ENCODE data around the gene NCOA7.
"Not testable (repeated sequence)": the region's sequence is repeated elsewhere in the genome, so short reads cannot be mapped to it uniquely, and the experiment has no call there.

Gene NCOA7

DNA sequence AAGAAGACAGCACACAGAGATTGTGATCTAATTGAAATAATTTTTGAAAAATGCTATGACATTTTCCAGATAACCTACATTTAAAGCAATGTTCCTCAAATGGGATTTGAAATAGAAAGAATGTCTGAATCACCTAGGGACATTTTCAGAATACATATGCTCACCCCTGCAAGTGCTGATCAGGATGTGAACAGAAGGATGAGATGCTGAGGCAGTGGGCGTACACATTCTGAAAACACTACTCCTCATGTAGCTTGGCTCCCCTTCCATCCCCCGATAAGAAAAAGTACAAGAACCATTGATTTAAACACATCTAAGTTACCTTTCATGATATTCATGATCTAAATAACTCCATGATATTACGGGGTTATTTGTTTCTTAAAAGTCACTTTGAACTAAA lies 136.0 kb downstream of the NCOA7 start:
- DNase-seq: no peak

DNA sequence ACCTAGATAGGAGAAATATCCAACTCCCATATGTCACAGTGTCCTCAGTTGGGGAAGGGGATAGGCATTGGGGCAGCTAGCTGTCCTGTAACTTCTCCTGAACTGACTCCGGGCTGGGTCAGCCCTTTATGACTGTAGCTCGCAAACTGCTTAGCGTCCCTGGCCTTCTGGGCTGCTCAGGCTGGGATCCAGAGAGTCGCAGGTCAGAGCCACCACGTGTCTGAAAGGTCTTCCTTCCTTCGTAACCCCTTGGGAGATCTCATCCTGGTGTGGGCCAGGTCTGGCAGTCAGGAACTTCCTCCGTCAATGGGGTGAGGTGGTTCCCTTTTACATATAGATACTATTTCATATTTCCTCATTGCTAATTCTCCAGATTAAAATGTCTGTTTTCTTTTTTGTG lies 137.0 kb downstream of the NCOA7 start:
- no peak for DNase-seq

DNA sequence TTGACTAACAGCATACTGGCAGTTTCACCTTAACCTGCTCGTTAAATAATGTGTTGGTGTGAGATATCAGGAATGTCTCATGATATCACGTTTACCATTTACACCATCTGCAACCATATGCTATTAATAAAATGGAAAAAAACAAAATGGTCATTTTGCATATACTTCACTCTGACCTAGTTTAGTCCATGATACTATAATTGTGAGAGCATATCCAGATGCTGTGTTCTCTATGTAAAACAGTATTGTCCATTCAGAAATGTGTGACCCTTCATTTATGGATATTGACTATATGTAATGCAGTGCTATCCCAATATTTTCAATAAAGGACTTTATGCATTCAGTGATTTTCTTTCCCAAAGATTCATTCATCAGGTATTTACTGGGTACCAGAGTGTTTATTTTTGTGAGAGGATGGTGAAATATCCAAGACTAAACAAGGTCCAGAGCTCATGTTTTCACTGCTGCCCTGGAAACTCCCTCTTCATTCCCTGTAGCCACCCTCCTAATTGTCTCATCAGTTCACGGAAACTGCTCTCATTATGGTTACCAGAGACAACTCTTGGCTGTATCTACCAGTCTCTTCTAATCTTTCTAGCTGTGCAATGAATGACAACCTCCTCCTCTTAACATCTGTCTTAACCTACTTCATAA lies 140.1 kb downstream of the NCOA7 start:
- no peak for DNase-seq

DNA sequence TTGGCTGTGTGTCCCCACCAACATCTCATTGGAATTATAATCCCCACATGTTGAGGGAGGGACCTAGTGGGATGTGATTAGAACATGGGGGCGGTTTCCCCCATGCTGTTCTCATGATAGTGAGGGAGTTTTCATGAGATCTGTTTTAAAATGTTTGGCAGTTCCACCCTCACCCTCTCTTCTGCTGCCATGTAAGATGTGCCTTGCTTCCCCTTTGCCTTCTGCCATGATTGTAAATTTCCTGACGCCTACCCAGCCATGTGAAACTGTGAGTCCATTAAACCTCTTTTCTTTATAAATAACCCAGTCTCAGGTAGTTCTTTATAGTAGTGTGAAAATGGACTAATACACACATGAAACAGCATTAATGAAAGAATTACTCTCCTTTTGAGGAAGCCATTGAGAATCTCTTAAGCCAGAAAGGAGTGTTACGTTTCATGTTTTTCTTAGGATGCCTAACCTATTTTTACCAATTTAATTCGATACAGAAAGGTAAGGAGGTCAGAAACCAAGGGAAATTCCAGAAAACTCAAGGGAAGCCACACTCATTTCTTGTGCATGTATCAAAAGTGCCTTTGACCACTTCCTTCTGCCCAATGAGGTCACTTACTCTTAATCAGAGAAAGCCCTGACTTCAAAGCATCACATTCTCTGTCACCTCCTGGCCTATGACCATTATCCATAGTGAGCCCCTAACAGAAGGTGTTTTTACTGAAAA lies 141.1 kb downstream of the NCOA7 start:
- peak; percentile 26 for DNase-seq

DNA sequence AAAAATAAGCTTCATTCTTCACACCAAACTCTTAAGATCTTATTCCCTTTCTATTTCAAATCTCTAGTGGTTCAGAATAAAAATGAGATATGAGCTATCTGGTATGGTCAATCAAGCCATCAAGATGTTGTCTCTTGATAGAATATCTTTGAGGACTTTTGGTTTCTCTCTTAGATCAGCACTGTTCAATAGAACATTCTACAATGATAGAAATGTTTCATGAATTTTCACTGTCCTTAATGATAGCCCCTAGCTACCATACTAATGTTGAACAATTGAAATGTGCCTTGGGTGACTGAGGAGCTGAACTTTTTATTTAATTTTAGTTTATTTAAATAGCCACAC lies 141.7 kb downstream of the NCOA7 start:
- no peak for DNase-seq

DNA sequence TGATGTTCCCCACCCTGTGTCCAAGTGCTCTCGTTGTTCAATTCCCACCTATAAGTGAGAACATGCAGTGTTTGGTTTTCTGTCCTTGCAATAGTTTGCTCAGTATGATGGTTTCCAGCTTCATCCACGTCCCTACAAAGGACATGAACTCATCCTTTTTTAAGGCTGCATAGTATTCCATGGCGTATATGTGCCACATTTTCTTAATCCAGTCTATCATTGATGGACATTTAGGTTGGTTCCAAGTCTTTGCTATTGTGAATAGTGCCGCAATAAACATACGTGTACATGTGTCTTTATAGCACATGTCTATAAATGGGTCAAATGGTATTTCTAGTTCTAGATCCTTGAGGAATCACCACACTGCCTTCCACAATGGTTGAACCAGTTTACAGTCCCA lies 144.8 kb downstream of the NCOA7 start:
- DNase-seq: not testable (repeated sequence)

DNA sequence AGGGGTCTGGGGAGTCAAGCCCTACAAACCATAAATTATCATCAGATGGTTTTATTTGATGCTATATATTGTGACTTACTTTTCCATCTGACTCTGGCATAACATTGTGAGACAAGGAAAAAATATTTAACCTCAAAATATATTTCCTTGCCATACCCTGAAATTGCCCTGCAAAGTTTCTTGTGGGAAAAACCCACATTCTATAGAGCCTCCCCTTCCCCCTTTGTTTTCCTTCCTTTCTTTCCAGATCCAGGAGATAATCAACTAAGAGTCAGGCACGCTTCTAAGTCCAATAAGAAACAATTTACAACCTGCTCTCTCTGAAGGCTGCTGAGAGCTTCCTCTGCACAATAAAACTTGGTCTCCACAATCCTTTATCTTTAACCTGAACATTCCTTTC lies 148.3 kb downstream of the NCOA7 start:
- DNase-seq: no peak

DNA sequence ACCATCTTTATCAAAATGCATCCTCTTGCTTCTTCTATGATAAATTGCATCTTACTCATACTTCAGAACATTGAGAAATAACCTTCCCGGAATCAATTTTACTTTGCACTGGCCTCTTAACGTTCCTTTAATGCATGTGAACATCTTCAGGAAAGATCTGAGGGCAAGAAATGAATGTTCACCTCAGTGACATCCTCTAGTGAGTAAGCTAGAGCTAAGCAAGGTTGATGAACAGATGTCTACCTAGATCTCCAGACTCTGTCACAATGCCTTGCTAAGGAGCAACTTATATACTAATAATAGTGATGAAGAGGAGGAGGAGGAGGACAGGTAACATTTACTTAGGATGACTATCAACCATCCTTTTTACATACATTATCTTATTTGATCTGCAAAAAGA lies 149.0 kb downstream of the NCOA7 start:
- DNase-seq: no peak

DNA sequence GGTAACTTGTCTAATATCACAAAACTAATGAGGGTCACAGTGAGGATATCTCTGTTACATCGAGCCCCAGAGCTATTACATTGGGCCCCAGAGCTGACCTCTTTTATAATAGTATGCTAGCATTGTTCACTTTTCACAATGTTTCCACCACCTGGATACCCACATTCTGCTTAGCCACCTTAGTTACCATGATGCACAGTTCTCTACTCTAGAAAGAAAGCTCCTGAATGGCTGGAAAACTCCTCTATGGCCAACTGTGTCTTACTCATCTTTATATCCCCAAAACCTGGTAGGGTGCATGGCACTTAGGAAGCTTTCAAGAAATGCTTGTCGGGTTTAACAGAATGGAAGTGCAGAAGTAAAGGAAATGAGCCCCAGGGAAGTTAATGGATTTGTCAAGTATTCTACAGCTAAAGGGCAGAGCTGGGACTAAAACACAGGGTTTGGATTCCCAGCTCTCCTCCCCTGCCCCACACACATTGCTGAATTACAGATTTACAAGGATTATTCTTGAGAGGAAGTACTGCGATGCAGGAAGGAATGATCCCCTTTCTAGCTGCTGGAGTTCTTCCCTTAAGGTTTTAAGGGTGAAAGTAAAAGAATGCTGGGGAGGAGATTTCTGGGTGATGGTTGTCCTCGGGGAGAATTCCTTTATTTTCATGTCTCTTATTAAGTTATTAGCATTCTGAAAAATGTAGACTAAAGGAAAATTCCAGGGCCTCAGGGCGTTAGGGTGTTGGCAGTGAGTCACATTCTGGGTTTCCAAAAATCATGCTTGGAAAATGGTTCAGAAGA lies 149.7 kb downstream of the NCOA7 start:
- peak; percentile 34 for DNase-seq

DNA sequence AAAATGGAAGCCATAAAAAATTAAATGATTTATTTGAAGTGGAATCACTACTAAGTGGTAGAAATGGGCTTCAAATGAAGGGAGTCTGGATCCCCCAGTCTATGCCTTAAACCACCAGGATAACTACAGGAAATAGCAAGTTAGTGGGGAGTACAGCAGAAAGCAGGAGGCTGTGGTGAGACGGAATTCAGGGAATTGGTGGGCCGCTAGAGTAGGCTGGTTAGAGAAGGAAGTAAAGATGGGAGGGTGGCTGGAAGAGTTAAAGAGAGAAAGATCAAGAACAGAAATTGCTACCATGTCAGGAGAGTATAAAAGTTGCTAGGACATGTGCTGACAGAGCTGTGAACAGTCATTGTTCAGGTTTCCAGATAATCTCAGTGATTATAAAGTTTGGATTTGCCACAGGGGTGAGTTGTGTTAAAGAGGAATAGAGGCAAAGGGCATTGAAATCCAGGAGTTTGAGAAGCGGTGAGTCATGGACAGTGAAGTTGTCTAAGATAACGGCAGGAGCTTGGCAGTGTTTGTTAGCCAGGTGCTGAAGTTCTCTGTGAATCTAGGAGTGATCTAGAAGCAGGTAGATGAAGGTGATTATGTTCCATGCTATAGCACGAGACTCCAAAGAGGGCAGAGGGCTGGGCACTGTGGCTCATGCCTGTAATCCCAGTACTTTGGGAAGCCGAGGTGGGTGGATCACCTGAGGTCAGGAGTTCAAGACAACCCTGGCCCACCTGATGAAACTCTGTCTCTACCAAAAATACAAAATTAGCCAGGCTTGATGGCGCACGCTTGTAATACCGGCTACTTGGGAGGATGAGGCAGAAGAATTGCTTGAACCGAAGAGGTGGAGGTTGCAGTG lies 152.1 kb downstream of the NCOA7 start:
- peak; percentile 30 for DNase-seq

DNA sequence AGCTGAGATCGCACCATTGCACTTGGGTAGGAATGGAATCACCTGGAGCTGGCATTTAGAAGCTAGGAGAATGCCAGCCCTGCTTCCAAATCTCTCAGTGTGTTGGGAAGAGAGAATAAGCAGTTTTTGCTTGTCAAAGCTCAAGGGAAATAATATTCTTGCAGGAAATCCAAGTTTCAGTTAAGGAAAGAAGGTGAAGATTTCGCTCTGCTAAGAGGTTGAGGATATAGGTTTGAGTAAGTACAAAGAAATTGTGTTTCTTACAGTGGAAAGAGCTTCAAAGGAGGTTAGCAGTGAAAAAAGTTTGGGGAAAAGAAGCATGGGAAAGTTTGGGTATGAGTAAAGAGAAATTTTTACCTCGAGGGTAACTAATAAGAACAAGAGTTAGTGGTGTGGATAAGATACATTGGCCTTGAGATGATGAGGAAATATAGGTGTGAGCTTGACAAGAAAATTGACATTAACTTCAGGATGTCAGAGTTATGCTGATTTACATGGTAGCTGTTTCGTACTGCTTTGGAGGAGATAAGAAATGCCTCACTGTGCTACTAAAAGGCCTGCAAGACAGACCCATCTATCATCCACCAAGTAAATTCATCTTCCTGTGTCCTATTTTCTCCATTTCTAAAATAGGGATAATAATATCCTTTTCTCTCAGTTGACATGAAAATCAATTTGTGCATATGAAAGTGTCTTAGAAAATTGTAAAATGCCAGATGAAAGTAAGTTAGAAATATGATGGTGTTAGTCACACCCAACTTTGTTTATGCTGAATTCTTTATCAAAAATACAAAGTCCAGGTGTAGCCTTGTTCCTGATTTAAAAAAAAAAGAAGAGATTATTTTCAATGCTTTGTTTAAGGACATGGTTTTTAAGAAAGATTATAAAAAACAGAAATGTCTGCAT lies 153.0 kb downstream of the NCOA7 start:
- DNase-seq: no peak

DNA sequence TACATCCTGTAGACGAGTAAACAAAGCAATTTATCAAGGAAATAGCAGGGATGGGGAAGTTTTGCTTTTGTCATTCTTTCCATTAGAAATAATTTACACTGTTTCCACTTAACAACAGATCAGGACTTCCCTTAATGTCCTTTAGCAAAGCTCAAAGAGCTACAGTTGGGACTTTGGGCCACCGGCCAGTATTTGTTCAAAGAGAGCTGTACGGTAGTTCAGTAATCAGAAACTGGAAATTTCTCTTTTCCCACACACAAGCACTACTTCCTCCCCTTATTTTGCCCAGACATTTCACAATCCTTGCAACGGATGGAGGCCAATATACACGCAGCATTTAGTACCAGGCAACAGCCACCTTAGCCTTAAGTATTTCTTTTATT lies 153.7 kb downstream of the NCOA7 start:
- peak; percentile 21 for DNase-seq

DNA sequence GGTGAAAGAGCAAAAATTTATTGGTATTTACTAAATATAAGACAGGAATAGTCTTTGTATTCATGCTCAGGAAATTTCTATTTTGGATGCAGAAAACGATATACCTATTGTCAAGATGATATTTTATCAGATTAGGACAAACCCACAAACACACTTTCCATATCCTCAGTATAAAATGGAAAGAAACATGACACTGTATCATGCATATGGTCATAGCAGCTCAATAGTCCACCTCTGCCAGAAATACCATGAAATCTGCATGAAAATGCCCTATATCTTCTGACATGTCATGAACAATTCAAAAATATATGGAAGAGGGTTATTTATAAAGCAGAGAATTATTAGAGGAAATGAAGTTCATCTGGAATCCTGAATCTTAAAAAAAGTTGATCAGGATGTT lies 154.1 kb downstream of the NCOA7 start:
- DNase-seq: no peak

DNA sequence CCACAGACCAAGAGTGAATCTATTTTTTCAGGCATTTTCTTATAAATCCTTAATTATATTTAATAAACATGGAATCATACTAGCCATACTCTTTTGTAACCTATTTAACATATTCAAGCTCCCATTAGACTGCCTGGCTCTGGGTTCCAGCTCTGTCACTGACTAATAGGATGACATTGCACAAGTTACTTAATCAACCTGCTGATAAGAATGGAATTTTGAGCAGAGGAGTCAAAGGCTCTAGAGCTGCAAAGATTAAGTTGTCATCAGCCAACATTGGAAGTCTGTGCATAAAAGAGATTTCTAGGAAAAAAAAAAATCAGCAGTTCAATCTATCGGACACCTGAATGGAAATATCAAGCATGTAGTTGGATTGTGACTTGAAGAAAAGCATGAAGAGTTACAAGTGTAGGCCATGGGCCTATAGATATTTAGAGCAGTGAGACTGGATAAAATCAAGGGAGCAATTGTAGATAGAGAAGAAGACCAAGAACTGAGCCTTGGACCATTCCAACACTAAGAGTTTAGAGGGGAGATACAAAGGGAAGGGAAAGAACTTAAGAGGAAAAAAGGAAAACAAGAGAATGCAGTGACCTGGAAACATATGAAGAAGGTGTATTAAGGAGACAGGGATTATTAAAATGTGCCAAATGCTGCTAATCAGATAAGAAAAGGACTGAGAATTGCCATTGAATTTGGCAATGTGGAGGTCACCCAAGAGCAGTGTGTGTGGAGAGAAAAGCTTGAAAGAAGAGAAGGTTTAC lies 154.8 kb downstream of the NCOA7 start:
- peak; percentile 47 for DNase-seq

DNA sequence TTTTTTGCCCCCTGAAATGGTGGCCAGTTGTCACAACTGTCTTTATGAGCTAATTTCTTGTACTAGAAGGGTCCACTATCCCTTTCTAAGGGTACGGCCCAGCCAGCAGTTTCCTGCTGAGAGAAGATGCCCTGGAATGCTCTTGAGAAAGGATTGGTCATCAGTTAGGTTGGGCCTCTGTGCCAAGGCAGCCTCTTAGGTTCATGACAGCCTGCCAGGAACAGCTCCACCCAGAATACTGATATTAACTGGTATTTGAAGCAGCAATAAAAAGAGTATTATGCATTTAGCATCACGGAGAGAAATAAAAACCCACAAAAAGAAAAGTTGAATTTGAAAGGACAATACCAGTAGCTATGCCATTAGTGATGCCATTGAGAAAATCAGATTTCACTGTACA lies 156.9 kb downstream of the NCOA7 start:
- DNase-seq: peak; percentile 7

DNA sequence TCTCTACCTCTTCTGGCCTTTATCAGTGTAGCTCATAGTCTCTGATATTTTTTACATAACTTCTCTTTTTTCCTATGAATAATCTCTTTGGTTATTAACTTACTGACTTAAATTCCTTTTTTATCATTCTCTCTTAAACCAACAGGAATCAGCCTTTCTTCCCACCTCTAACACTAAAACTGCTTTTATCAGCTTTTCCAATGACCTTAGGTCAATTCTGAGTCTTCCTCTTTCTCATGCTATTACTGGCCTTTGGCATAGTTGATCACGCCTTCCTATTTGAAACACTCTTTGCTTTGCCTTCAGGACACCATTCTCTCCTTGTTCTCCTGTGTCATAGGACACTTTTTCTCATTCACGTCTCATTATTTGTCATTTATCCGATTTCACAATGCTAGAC lies 157.7 kb downstream of the NCOA7 start:
- DNase-seq: no peak

DNA sequence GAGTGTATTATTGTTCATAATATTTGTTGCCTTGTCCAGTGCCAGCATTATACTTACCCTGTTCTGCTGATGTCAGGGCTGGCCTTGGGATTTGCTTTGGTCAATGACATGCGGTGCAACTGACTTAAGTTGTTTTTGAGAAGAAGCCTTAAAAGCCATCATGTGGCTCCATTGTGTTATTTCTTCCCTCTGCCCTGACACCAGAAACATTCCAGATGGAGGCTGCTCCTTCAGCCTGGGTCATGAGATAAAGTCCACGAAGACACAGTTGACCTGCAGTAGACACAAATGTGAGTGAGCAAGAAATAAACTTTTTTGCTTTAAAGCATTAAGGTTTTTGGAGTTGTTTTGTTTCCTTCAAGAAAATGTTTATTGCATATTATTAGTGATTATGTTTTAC lies 158.3 kb downstream of the NCOA7 start:
- no peak for DNase-seq

DNA sequence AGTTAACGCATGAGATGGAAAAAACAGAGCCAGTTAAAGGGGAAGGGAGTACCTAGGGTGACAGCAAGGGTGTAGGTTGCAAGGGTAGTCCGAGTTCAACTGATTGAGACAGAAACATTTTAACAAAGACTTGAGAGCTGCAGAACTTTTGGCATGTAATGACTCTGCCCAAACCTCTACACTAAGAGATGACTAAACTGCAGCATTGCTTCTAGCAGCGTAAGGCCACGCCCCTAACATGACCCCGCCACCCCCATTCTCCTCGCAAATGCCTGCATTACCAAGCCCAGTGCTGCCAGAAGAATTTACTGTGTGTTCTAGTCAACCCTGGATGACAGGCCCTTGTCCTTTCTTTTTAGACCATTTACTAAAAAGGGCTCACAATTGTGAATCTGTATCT lies 159.5 kb downstream of the NCOA7 start:
- DNase-seq: peak; percentile 39

DNA sequence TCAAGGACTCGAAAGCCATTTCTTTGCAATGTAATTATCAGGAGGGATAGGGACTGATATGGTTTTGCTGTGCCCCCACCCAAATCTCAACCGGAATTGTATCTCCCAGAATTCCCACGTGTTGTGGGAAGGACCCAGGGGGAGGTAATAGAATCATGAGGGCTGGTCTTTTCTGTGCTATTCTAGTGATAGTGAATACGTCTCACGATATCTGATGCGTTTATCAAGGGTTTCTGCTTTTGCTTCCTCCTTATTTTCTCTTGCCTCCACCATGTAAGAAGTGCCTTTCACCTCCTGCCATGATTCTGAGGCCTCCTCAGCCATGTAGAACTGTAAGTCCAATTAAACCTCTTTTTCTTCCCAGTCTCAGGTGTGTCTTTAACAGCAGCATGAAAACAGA lies 160.0 kb downstream of the NCOA7 start:
- not testable (repeated sequence) for DNase-seq

DNA sequence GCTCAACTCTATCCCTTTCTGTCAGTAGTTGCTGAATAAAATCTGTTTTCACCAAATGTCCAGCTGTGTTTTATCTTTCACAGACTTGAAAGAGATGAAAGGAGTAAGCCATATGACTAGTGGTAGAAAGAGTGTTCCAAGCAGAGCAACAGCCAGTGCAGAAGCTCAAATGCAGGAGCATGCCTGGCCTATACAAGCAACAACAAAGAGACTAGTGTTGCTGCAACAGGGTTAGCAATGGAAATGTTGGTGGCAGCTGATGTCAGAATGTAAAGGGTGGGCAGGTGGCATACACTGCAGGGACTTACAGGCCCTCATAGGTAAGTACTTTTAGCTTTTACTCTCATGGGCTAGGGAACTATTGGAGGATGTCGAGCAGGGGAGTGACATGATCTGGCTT lies 160.6 kb downstream of the NCOA7 start:
- no peak for DNase-seq

DNA sequence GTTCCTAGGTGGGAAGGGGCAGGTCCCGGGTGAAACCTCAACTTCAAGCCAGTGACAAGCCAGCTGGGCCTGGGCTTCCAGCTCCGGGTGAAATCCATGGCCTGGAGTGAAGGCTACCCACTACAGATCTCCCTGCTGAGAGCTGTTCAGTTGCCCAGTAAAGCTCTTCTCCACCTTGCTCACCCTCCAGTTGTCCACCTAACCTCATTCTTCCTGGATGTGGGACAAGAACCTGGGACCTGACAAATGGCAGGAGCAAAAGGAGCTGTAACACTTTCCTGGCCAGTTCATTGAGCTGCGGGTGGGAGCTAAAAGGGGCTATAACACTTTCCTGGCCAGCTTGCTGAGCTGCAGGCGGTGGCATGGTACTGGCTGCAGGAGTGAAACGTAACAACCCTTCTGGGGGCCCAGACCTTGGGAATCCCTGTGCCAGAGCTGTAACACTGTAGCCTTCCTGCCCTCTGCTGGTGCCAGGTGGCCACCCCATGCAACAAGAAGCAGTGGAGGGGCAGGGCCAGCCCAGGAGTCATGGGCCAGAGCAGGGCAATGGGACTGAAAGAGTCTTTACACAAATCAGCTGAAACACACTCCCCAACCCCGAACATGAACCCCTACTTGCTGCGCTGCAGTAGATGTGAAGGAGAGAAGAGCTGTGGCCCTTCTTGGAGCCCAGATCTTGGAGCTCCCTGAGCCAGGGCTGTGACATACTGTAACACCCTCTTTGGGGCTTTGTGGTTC lies 162.2 kb downstream of the NCOA7 start:
- DNase-seq: peak; percentile 22
